Measurements from ENCODE around the gene SAXO1. TPM values are rescaled to one million over a fixed set of nuclear protein-coding genes. Genes with fewer than 3 reads are reported as not detected.

SAXO1 gene
- total and polyA plus RNA-seq, 2 experiments from 2014 or later, result 0.02 TPM; not detected in 1

- H3K36me3 Mint-ChIP-seq (ENCODE audit: low read depth), result no peaks in the 10 kb centered on the region
- no peaks in the 10 kb centered on the region for H3F3A ChIP-seq (replicated peaks; ENCODE audit: low read depth)
- H3K36me3 ChIP-seq (ENCODE audit: insufficient read depth), result no peaks in the 10 kb centered on the region
- H2AFZ ChIP-seq, result no peak overlapping the region
- no peak overlapping the region for H3K4me3 ChIP-seq
- no peaks in the 10 kb centered on the region for H3K27me3 ChIP-seq (ENCODE audit: insufficient read depth)
- H3K9me3 Mint-ChIP-seq, result peaks cover 2% of the 10 kb centered on the region; the same call in 2 of the 3 replicates
- no peak overlapping the region for H3K27ac Mint-ChIP-seq
- no peak overlapping the region for H3K4me3 Mint-ChIP-seq
- H4K20me1 ChIP-seq (replicated peaks; ENCODE audit: insufficient read depth), result no peaks in the 10 kb centered on the region
- DNase-seq (ENCODE audit: low spot score), result no peak
- H3K79me2 ChIP-seq (replicated peaks; ENCODE audit: insufficient read depth), result no peaks in the 10 kb centered on the region
- no peak for ATAC-seq
- no peak for TF ChIP-seq STAT1 (IDR thresholded peaks at IDR 0.05; ENCODE audit: unreplicated experiment)
- no peak for TF ChIP-seq NANOG (IDR thresholded peaks at IDR 0.05; ENCODE audit: borderline replicate concordance)
- TF ChIP-seq JUNB (IDR thresholded peaks at IDR 0.05; ENCODE audit: unreplicated experiment), result no peak
- no peak for TF ChIP-seq EZH2phosphoT487 (IDR thresholded peaks at IDR 0.05; ENCODE audit: unreplicated experiment)
- no peak for TF ChIP-seq ZNF331 (CRISPR knock-in tag; IDR thresholded peaks at IDR 0.05; ENCODE audit: low read depth)
- TF ChIP-seq CREB1 (CRISPR knock-in tag; IDR thresholded peaks at IDR 0.05; ENCODE audit: low read depth), result no peak
- TF ChIP-seq REST (IDR thresholded peaks at IDR 0.05; ENCODE audit: unreplicated experiment), result no peak
- TF ChIP-seq CTCF (conservative IDR thresholded peaks at IDR 0.05; ENCODE audit: low read depth in 2 of 2), result no peak
- TF ChIP-seq ETS1 (IDR thresholded peaks at IDR 0.05), result no peak
- no peak for TF ChIP-seq EZH2 (IDR thresholded peaks at IDR 0.05; ENCODE audit: low read depth, unreplicated experiment)
- TF ChIP-seq POLR2AphosphoS5 (IDR thresholded peaks at IDR 0.05; ENCODE audit: low read depth), result no peak
- no peak for TF ChIP-seq ZNF114 (CRISPR knock-in tag; IDR thresholded peaks at IDR 0.05)
- no peak for TF ChIP-seq ZNF462 (CRISPR knock-in tag; IDR thresholded peaks at IDR 0.05)
- no peaks in the 10 kb centered on the region for H3K9me2 ChIP-seq (ENCODE audit: insufficient read depth)
- H3K4me2 ChIP-seq, result no peak overlapping the region
- H3K27ac ChIP-seq (ENCODE audit: low read depth), result no peak overlapping the region
- no peaks in the 10 kb centered on the region for H3K4me1 Mint-ChIP-seq
- no peaks in the 10 kb centered on the region for H3K4me1 ChIP-seq (ENCODE audit: insufficient read depth)
- no peaks in the 10 kb centered on the region for H3K27me3 Mint-ChIP-seq (ENCODE audit: insufficient read depth, low read depth, poor library complexity)
These were observed 12.0 kb downstream of the SAXO1 start for GRCh38 chr9:19020886-19021455.

All from GM23338 (cell line).